ENCODE data around the gene KSR2.
"Not testable (repeated sequence)": the region's sequence is repeated elsewhere in the genome, so short reads cannot be mapped to it uniquely, and the experiment has no call there.

The KSR2 gene

DNA sequence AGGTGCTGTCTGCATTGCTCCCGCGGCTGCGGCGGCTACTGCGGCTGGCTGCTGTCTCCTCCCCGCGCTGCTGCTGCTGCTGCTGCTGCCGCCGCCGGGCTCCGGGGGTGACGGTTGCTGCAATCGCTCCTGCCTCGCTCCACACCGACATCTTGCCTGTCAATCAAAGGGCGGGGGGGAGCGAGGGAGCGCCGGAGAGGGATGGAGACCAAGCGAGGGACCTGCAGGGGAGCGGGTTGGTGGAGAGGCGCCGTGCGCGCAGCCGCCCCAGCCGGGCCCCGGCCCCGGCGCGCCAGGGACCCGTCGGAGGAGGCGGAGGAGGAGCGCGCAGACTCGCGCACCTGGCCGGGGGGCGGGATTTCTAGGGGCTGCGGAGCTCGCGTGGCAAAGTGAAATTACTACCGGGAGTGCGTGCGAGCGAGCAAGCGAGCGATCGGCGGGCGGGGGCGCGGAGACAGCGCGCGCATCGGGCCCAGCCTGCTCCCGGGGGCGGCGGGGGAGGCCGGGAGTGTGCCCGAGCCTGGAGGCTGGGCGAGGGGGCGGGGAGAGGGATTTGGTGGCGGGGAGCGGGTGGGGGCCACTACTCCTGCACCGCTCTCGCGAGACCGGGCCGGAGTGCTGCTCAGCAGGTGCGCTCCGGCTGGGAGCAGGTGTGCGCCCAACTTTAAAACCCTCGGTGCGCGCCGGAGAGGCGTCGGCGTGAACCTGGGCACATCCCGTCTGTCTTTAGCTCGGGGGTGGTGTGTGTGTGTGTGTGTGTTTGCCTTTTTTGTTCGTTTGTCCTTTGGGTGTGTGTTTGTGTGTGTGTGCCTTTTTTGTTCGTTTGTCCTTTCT, at the start of gene KSR2:
Gene KSR2, minus strand, starts transcription at position 165 of the 834 bp plus-strand sequence. CDS start 735 bp downstream, outside the sequence.
- peak; percentile 36 for DNase-seq

DNA sequence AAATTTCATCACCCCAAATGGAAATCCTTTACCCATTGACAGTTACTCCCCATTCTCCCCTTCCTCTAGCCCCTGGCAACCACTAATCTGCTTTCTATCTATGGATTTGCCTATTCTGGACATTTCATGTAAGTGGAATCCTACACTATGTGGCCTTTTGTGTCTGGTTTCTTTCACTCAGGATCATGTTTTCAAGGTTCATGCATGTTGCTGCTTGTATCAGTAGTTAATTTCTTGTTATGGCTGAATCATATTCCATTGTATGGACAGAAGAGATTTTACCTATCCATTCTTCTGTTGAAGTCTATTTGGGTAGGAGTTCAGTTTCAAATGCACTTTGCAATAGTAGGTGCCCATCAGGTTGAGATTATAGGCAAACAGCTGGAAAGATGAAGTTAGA, 49.1 kb upstream of the KSR2 start:
- no peak for DNase-seq

DNA sequence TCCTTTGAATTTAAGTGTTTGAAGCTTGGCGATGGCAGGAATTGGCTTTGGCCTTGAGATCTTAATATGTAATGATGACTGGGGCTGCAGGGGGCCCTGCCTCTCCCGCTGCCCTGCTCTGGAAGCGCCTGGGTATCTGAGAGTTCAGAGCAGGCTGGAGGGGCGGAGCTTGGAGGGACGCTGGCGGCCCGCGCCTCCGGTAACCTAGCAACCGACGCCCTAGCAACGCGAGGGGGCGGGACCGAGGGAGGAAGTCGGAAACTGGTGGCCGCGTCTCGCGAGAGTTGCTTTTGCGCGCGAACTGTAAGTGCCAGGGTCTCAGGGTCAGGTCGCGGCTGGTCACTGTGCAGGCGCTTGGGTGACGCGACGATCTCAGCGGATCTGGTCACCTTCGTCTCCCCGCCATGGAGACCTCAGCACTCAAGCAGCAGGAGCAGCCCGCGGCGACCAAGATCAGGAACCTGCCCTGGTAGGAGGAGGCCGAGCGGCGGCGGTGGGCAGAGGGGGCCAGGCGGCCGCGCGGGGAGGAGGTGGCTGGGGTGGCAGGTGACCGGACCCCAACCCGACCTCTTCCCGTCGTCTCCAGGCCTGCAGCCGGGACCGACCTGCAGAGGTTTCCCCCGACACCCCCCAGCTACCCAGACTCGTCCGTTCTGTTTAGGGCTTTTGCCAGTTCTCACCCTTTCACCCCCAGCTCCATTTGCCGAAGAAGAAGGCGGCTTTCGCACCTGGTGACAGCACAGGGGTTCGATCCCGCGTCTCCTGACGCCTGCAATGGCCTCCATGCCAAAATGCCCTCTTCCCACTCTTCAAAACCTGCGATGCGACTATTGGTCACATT, 47.9 kb upstream of the KSR2 start, which contains the start of gene RFC5:
Gene RFC5, plus strand, starts transcription at position 280 of the 841 bp plus-strand sequence. Its CDS starts 125 bp downstream, at position 405.
- DNase-seq = peak; percentile 97

DNA sequence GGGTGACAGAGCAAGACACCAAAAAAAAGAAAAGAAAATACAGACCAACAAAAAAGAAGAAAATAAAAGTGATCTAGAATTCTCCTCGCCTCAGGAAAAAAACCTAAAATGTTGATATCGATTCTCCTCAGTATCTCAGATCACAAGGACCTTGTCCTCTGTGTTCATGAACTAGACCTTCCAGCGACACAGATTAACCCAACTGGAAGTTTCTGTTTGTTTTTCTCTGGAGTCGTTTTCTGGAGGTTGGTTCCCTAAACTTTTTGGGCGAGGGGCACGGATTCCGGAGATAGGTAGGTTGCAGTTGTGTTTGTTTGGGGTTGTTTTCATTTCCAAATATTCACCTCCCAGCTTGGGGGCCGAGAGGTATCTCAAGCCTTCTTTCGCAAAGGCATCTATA, 47.2 kb upstream of the KSR2 start:
- DNase-seq = no peak

DNA sequence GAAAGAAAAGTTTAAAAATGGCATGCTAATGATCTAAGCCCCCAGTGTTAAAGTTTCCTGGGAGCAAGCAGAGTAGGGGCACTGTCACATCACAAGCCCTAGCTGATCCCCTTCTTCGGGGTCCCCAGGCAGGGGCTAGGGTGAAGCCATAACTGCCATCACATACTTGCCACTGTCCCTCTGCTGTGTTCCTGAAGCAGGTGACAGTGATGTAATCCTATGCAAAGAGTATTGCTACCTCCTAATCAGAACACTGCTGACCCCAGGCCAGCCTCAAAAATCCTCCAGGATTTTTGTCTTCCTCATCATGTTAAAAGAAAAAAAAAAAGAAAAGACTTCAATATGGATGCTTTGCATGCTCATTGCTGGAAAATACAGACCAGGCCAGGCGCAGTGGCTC, 46.5 kb upstream of the KSR2 start:
- DNase-seq = no peak

DNA sequence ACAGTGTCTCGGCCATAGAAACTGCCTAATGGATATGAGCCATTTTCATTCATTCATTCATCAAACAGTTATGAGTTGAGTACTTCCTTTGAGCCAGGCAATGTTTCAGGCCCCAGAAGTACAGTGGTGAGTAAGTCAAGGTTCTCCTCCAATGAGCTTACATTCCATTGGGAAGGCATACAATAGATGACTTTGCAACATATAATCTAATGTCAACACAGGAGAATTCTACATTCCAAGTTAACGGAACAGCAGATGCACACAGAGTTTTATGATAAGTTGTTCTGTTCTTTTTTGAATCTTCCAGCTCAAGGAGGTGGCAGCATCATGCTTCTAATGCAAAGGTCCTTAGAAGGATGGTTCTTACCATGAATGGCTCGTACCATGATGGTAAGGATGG, 44.5 kb upstream of the KSR2 start:
- no peak for DNase-seq

DNA sequence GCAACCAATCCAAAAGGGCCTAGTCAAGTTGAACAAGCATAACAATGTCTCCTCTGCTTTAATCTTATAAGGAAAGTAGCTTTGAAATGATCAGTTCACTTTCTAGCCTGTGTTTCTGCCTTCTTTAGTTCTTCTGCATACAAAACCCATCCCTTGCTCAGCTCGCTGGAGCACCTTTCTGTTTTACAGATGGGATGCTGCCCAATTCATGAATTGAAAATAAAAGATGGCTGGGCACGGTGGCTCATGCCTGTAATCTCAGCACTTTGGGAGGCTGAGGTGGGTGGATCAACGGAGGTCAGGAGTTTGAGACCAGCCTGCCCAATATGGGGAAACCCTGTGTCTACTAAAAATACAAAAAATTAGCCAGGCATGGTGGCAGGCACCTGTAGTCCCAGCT, 43.2 kb upstream of the KSR2 start:
- no peak for DNase-seq

DNA sequence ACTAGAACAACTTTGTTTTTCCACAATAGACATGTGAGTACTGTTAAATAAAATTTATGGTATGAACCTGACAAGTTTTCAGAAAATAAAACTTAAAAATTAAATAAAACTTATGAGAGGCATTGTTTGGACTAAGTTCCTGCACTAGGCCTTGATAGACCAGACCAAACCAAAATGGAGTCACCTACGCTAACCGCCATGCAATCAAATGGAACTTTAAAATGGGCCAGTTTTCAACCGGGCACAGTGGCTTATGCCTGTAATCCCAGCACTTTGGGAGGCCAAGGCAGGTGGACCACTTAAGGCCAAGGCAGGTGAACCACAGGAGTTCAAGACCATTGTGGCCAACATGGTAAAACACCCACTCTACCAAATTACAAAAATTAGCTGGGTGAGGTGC, 42.6 kb upstream of the KSR2 start:
- DNase-seq = no peak

DNA sequence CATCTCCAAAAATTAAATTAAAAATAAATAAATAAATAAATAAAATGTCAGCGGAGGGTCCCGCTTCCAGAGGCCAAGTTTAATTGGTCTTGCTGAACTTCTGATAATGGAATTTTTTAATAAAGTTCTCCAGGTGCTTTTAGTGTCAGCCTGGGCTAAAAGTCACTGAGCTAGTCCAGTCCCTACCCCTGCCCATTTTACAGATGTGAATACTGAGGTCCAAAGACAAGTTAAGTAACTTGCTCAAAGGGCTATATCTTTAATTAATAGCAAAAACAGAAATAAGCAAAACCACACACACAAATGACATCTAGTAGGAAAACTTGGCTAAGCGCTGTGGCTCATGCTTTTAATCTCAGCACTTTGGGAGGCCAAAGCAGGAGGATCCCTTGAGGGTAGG, 42.1 kb upstream of the KSR2 start:
- no peak for DNase-seq

DNA sequence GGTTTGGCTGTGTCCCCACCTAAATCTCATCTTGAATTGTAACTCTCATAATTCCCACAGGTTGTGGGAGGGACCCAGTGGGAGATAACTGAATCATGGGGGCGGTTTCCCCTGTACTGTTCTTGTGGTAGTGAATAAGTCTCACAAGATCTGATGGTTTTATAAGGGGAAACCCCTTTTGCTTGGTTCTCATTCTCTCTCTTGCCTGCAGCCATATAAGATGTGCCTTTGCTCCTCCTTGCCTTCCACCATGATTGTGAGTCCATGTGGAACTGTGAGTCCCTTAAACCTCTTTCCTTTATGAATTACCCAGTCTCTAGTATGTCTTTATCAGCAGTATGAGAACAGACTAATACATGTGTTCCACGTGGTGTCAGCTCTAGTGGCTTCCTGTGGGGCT, 31.0 kb upstream of the KSR2 start:
- not testable (repeated sequence) for DNase-seq

DNA sequence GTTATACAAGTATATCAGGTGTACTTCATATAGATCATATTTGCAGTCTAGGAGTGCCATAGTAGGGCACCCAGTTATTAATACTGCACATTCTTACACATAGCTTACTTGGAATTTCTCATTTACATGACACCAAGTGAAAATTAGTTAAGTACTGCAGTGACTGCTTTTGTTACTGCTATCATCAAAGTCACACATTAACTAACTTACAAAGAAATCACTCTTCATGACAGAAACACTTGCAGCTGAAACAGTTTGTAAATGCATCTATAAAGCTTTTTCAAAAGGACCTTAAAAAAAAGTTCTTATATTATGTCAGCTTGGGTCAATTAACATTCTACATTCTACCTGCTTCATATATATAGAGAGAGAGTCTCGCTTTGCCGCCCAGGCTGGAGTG, 29.9 kb upstream of the KSR2 start:
- no peak for DNase-seq

DNA sequence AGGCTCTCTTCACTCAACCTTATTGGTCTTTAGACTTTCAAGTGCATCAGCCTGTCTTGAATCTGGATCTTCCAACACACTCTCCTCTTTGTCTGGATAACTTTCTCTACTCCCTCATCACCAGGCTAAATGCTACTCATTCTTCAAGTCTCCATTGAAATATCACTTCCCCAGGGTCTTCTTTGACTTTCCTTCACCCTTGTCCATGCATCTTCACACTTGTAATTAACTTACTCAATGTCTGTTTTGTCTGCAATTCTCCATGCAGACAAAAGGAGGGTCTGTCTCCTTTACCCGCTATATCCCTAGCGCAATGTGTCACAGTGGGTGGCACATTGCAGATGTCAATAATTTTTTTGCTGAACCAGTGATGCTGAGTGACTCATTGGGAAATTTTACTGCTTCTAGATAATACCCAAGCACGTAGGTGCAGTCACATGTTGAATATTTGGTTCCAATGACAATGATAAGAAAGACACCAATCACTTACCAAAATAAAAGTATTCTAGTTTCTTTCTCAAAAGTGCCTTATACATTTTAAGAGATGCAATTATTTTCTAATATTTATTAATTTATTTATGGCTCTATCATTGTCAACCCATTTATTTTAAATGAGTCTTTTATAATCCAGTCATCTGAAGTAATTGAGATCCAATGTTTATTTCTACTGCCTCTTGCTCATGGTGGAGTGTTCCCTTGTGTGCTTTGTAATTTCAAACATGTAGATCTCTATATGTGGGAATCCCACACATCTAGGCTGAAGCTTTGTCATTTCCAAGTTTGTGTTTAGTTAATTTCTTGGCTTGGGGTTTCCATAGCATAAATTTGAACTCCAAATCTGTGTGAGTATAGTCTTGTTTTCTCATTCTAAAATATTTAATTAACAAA, 26.0 kb upstream of the KSR2 start:
- no peak for DNase-seq

DNA sequence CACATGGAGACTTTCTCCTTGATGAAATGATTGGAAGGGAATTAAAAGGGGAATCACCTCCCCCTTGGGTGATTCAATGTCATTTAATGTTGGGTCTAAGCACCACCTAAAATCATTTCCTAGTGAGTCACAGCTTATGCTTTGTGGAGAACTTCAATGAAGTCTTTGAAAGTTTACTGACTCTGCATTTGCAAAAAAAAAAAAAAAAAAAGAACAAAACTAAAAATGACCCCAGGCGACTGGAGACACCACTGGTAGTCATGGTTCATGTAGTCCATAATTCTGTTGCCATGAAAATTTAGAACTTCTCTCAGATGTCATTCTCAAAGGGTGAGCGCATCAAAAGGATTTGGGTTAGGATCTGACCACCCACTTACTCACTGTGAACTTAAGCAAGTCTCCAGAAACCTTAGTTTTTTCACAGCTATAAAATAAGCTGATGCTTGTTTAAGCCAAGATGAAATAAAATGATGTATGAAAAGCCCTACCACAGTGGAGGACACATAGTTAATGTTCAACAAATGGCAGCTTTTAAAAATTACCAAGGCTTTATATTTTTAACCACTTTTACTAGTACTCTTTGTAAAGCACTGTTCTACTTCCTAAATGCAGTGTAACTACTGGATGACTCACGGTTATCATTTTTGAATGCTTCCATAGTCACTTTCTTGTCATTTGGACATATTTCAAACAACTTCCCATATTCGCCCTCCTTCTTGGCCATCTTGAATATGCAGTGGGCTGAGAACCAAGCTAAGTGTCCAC, 18.1 kb upstream of the KSR2 start:
- no peak for DNase-seq

DNA sequence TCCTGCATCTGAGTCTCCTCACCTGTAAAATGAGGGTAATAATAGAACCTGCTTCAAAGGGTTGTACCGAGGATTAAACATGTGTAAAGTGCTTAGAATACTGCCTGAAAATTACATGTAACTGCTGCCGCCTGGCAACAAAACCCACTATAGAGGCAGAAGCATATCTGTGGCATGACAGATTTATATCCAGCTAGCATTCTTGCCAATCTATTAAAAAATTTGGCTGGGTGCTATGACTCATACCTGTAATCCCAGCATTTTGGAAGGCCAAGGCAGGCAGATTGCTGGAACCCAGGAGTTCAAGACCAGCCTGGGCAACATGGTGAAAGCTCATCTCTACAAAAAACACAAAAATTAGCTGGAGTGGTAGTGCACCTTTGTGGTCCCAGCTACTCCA, 16.4 kb upstream of the KSR2 start:
- no peak for DNase-seq

DNA sequence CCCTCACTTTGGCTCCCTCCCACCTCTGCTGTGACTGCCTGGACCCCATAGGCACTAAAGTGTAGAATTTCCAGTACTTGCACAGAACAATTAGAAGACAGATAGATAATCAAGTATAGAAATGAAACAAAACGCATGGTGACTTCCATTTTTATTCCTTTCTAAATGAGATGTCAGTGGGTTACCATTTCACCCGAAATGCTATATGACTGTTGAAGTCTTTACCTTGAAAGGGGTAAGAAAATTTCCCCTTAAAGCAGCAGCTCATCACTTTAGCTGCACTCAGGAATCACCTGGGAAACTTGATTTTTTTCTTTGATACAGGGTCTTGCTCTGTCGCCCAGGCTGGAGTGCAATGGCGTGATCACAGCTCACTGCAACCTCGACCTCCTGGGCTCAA, 12.5 kb upstream of the KSR2 start:
- DNase-seq = no peak

DNA sequence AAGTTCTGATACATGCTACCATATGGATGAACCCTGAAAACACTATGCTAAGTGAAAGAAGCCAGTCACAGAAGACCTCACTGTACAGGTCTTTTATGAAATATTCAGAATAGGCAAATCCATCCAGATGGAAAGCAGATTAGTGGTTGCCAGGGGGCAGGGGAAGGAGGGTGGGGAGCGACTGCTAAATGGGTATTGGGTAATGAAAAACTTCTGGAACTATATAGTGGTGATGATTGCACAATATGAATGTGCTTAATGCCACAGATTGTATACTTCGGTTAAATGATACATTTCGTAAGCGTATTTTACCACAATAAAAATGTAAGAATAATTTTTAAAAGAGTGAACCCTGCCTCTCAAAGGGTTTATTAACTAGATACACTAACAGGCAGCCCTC, 11.8 kb upstream of the KSR2 start:
- no peak for DNase-seq

DNA sequence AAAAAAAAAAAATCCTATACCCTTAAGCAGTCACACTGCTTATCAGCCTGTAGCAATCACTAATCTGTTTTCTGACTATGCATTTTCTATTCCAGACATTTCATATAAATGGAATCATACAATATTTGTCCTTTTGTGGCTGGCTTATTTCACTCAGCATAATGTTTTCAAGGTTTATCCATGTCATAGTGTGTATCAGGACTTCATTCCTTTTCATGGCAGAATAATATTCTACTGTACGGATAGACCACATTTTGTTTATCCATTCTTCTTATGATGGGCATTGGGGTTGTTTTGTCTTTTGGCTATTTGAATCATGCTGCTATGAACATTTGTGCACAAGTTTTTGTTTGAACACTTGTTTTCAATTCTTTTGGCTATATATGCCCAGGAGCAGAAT, 8.6 kb upstream of the KSR2 start:
- DNase-seq = no peak

DNA sequence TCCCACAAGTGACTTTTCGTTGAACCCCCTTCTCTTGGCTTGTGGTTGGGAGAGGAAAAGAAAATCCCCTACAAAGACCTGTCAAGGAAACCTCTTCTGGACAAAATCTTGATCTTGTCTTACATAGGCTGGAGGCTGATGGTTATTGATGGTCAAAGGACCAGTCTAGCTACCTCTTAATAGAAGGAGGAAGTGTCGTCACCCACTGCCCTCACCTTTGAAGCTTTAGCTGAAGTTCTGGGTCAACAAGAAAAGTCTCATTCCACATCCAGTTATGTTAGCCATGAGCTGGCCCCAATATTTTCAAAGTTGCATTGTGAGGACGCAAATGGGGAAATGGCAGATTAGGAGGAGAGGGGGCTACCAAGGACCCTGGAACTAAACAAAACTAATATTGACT, 6.2 kb upstream of the KSR2 start:
- no peak for DNase-seq

DNA sequence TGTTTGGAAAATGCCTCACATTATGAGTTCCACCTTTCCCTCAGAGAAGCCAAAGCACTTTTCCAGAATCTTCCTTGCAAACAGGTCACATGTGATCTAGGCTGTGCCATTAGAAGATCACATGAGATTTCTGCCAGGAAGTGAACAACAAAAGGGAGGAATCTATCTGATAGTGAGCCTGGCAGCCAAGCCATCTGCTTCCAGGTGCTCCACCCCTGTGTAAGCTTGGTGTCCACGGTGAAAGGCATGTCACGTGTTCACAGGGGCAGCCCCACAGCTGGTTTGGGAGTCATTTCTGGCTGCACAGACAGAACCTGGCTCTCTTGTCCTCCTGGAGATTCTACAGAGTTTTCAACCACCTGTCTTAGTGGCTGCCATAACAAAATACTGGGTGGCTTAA, 3.5 kb upstream of the KSR2 start:
- no peak for DNase-seq

DNA sequence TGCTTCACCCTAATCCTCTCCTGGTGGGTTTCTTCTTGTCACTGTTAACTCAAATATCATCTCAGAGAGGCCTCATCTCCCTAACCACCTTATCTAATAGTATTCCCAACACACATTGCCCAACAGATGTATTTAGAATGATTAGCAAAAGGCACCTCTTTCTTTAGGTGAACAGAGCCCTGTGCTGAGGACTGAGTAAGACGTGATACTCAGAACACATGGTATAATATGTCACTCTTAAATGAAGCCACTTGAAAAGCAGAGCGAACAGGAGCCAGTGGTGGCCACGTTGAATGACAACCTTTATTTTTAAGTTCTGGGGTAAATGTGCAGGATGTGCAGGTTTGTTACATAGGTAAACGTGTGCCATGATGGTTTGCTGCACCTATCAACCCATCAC, 1.5 kb upstream of the KSR2 start:
- no peak for DNase-seq

DNA sequence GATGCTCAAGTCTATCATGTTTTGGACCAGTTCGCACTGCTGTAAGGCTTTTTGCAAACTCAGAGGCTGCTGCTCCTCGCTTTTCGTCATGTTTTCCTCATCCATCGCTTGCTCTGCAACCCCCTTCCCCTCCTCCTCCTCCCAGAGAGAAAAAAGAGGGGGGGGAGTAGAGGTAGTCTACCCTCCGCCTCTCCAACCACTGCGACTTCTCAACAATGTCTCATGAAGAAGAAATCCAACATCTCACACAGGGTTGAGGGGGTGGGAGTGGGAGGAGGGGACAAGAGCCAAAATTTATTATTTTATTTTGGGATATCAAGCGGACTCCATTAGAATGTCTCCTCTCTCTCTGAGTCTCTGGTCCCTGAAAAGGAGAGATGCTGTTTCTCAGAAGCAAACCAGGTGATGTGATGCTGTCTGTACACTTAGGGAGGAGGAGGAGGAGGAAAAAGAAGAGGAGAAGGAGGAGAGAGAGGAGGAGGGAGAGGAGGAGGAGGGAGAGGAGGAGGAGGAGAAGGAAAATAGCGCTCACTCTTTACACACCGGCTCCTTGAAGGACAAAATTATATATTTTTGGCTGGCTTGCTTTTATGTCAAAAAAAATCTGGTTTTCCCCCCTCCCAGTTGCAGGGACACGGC, 520 bp downstream of the KSR2 start:
- no peak for DNase-seq

DNA sequence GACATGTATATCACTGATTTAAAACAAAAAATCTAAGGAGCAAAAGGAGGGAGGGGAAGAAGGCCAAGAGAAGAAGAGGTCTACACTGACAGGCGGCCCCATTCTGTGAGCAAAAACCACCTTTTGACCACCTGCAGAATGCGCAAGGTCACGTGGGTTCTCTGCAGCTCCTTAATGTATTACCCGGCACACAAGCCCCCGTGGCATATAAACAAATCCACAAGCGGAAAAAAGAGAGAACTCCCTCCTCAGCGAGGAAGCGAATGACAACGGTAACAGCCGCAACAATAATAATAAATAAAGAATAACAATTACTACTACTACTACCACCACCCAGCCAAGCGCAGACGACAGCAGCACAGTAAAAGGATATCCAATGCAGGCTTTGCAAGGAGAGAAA, 1.3 kb downstream of the KSR2 start:
- no peak for DNase-seq

Measured in CD4-positive, alpha-beta T cell treated with Interleukin-15 for 1 hour (primary cell).